MM.1S (cell line): ENCODE data around the gene ZNF273.
A peak's percentile ranks its signal among the peaks of the same experiment; 100 is the strongest.

Experiments
- DNase-seq: peaks from one replicate; pipeline ENCODE4 v3.0.0-alpha.2; 2015
- H2AFZ ChIP-seq: fragments of 300-600 bp; sonication (generic); 2 replicates; pipeline ENCODE4 v1.6.0; 2016; ENCODE audit warnings: antibody characterized with exemption, low read length
- H3F3A ChIP-seq: fragments of 300-600 bp; sonication (generic); 2 replicates; pipeline ENCODE4 v1.6.1; 2016; ENCODE audit warnings: mild to moderate bottlenecking, antibody characterized with exemption, low read length, moderate library complexity, mixed read lengths; ENCODE audit not compliant: insufficient read depth
- H3K27ac ChIP-seq: fragments of 300-600 bp; sonication (generic); 2 replicates; pipeline ENCODE4 v1.5.1; 2016; ENCODE audit warnings: mild to moderate bottlenecking, low read length
- H3K27me3 ChIP-seq: fragments of 300-600 bp; sonication (generic); replicated peaks from 2 replicates; pipeline ENCODE4 v1.6.0; 2016; ENCODE audit warnings: low read length; ENCODE audit not compliant: insufficient read depth
- H3K36me3 ChIP-seq: fragments of 300-600 bp; sonication (generic); replicated peaks from 2 replicates; pipeline ENCODE4 v1.6.1; 2016; ENCODE audit warnings: mild to moderate bottlenecking, low read length, mixed read lengths; ENCODE audit not compliant: insufficient read depth
- H3K4me1 ChIP-seq: fragments of 300-600 bp; sonication (generic); 2 replicates; pipeline ENCODE4 v1.6.1; 2016; ENCODE audit warnings: low read length, mixed read lengths
- H3K4me2 ChIP-seq: fragments of 300-600 bp; sonication (generic); 2 replicates; pipeline ENCODE4 v1.6.0; 2016; ENCODE audit warnings: low read depth, low read length
- H3K4me3 ChIP-seq: fragments of 300-600 bp; sonication (generic); 2 replicates; pipeline ENCODE4 v1.5.1; 2016; ENCODE audit warnings: low read length, mixed read lengths
- H3K79me2 ChIP-seq: fragments of 300-600 bp; sonication (generic); 2 replicates; pipeline ENCODE4 v1.6.1; 2016; ENCODE audit warnings: mixed run types, low read length, mixed read lengths
- H3K9ac ChIP-seq: fragments of 300-600 bp; sonication (generic); 2 replicates; pipeline ENCODE4 v1.6.1; 2016; ENCODE audit warnings: low read length, mixed read lengths
- H3K9me2 ChIP-seq: fragments of 300-600 bp; sonication (generic); replicated peaks from 2 replicates; pipeline ENCODE4 v1.6.1; 2016; ENCODE audit warnings: mild to moderate bottlenecking, low read length, mixed read lengths; ENCODE audit not compliant: insufficient read depth
- H3K9me3 ChIP-seq: fragments of 300-600 bp; sonication (generic); replicated peaks from 2 replicates; pipeline ENCODE4 v1.6.1; 2016; ENCODE audit warnings: mild to moderate bottlenecking, low read length, mixed read lengths; ENCODE audit not compliant: insufficient read depth
- H4K20me1 ChIP-seq: fragments of 300-600 bp; sonication (generic); 2 replicates; pipeline ENCODE4 v1.6.1; 2016; ENCODE audit warnings: mild to moderate bottlenecking, low read length, moderate library complexity, mixed read lengths; ENCODE audit not compliant: insufficient read depth
- EZH2 ChIP-seq: fragments of 300-600 bp; sonication (generic); optimal IDR thresholded peaks from 2 replicates; pipeline ENCODE3; 2017; ENCODE audit warnings: low read depth, mild to moderate bottlenecking, antibody characterized with exemption, low read length, mixed read lengths
- EZH2phosphoT487 ChIP-seq: fragments of 300-600 bp; sonication (generic); IDR thresholded peaks from 2 replicates; pipeline ENCODE4 v1.6.1; 2018; ENCODE audit warnings: antibody characterized with exemption, low read length
- TF ChIP-seq, protein P1 (sequence below): fragments of 300-600 bp; sonication (generic); IDR thresholded peaks from 2 replicates; pipeline ENCODE4 v1.5.1; 2016; ENCODE audit warnings: antibody characterized with exemption, low read length, mixed read lengths

Gene ZNF273

DNA sequence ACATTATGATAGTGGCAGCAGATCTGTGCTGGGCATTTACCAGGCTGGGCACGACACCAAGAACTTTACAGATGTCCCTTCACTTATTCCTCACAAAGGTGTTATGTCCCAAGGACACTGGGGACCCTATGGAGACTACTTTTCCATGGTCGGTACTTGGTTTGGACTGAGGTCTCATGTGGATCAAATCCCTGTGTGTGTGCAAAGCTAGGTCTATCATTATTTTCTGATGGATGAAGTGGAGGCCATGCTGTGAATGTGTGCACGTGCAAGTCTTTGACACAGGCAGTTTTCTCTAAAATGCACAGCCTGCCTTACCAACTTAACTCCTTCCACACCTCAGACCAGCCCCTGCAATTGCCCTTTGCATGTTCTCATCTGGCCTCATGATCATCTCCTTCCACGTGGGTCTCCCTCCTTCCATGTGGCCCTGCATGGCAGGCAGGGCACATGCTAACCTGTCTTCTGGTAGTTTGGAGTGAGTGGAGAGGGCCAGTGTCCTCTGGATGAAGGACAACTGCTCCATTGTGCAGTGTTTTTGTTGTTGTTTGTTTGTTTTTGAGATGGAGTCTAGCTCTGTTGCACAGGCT, 16.0 kb upstream of the ZNF273 start:
- peak overlapping the region; percentile 21; the same call in 1 of the 2 replicates for H3K4me2 ChIP-seq
- TF ChIP-seq EZH2phosphoT487: no peak
- TF ChIP-seq, protein P1, sequence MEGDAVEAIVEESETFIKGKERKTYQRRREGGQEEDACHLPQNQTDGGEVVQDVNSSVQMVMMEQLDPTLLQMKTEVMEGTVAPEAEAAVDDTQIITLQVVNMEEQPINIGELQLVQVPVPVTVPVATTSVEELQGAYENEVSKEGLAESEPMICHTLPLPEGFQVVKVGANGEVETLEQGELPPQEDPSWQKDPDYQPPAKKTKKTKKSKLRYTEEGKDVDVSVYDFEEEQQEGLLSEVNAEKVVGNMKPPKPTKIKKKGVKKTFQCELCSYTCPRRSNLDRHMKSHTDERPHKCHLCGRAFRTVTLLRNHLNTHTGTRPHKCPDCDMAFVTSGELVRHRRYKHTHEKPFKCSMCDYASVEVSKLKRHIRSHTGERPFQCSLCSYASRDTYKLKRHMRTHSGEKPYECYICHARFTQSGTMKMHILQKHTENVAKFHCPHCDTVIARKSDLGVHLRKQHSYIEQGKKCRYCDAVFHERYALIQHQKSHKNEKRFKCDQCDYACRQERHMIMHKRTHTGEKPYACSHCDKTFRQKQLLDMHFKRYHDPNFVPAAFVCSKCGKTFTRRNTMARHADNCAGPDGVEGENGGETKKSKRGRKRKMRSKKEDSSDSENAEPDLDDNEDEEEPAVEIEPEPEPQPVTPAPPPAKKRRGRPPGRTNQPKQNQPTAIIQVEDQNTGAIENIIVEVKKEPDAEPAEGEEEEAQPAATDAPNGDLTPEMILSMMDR: no peak
- TF ChIP-seq EZH2: no peak
- no peaks in the 10 kb centered on the region for H3K9me2 ChIP-seq
- peaks cover 22% of the 10 kb centered on the region for H3K4me1 ChIP-seq
- H3K27ac ChIP-seq: peak overlapping the region; percentile 58; the same call in 1 of the 2 replicates
- H3K27me3 ChIP-seq: no peaks in the 10 kb centered on the region; the same call in 1 of the 2 replicates
- no peak overlapping the region for H2AFZ ChIP-seq
- H3K9me3 ChIP-seq: no peaks in the 10 kb centered on the region
- H3K36me3 ChIP-seq: no peaks in the 10 kb centered on the region
- no peak for DNase-seq
- H4K20me1 ChIP-seq: no peaks in the 10 kb centered on the region
- H3F3A ChIP-seq: peaks cover 13% of the 10 kb centered on the region; the same call in 1 of the 2 replicates
- no peaks in the 10 kb centered on the region for H3K79me2 ChIP-seq
- no peak overlapping the region for H3K9ac ChIP-seq
- H3K4me3 ChIP-seq: no peak overlapping the region

DNA sequence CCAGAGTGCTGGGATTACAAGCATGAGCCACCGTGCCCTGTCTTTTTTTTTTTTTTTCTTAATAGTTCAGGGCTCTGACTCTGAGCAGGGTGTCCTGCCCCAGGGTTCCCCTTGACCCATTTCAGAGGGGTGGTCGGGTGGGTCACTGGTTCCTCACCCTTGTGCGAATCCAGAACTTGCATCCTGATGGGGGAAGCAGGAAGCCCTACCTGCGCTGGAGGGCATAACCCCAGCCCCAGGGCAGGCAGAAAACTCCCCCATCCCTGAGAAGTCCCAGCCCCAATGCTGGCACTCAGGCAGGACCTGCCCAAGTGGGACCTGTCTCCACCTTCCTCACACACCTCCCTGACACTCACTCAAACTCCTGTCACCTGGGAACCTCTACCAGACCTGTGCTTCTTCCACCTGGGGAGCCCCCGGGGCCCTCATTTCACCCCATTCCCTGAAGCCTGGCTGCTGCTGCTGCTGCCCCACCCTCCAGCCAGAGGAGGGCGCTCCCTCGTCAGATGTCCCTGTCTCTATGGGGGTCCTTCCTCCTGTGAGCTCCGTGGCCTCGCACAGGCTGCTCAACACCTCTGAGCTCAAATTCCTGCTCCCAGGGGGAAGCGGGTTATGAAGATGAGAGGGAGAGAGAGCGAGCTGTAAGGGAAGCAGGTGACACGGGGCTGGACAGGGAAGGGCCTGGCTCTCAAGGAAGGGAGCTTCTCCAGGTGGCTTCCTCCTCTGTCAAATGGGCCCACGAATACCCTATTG, 15.1 kb upstream of the ZNF273 start:
- Histone ChIP-seq H3K9ac (no peak overlapping the region), H3K27me3 (no peaks in the 10 kb centered on the region; the same call in 1 of the 2 replicates), H3K27ac (no peak overlapping the region), H3F3A (peaks cover 13% of the 10 kb centered on the region; the same call in 1 of the 2 replicates), H3K4me3 (no peak overlapping the region), H3K4me2 (no peak overlapping the region), H3K9me2 (no peaks in the 10 kb centered on the region), H4K20me1 (no peaks in the 10 kb centered on the region), H3K9me3 (no peaks in the 10 kb centered on the region), H3K4me1 (peaks cover 22% of the 10 kb centered on the region), H2AFZ (no peak overlapping the region), H3K36me3 (no peaks in the 10 kb centered on the region), H3K79me2 (no peaks in the 10 kb centered on the region)
- TF ChIP-seq EZH2phosphoT487 (no peak), EZH2 (no peak)
- TF ChIP-seq, protein P1: peak; percentile 10
- DNase-seq: no peak

GRCh38 chr7:64888561-64888900, 14.5 kb upstream of the ZNF273 start:
- H3K4me3 ChIP-seq: no peak overlapping the region
- H3K27ac ChIP-seq: no peak overlapping the region
- no peaks in the 10 kb centered on the region for H3K9me2 ChIP-seq
- H3K79me2 ChIP-seq: no peaks in the 10 kb centered on the region
- H3K27me3 ChIP-seq: no peaks in the 10 kb centered on the region; the same call in 1 of the 2 replicates
- no peak overlapping the region for H3K4me2 ChIP-seq
- peaks cover 22% of the 10 kb centered on the region for H3K4me1 ChIP-seq
- H3F3A ChIP-seq: peaks cover 13% of the 10 kb centered on the region; the same call in 1 of the 2 replicates
- H3K9me3 ChIP-seq: no peaks in the 10 kb centered on the region
- TF ChIP-seq, protein P1: no peak
- no peaks in the 10 kb centered on the region for H3K36me3 ChIP-seq
- no peak overlapping the region for H3K9ac ChIP-seq
- no peaks in the 10 kb centered on the region for H4K20me1 ChIP-seq
- no peak overlapping the region for H2AFZ ChIP-seq
- no peak for DNase-seq
